Retinal pigment epithelial cell (primary cell): Measurements from ENCODE around the gene KIF26A.

Experiments used
- DNase-seq: peaks from one replicate; pipeline ENCODE4 v3.0.0-alpha.2; 2010; ENCODE audit warnings: low read depth
- H3K4me3 ChIP-seq: 2 replicates; pipeline ENCODE4 v1.5.1; 2011; ENCODE audit warnings: mild to moderate bottlenecking, low read length, control low read depth, moderate library complexity
- TF ChIP-seq, protein P1 (sequence below): conservative IDR thresholded peaks from 2 replicates; pipeline ENCODE4 v1.5.1; 2011; ENCODE audit warnings: low read depth, low read length, control low read depth, inconsistent platforms

KIF26A gene

DNA sequence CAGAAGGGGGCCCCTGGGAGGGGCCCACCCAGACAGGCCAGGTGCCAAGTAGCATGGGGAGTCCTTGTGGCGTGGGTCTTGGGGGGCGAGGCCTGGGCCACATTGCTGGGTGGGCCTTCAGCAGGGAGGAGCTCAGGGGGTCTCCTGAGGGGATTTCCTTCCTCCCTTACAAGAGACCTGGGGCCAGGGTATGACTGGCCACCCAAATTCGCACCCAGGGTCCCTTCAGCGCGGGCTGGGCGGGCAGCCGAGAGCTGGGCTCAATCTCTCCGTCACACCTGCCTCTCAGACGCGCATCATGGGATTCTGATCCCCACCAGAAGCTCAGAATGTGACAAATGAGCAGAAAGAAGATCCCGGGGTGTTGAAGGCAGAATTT, 72.4 kb downstream of the KIF26A start:
- no peak for DNase-seq
- TF ChIP-seq, protein P1, sequence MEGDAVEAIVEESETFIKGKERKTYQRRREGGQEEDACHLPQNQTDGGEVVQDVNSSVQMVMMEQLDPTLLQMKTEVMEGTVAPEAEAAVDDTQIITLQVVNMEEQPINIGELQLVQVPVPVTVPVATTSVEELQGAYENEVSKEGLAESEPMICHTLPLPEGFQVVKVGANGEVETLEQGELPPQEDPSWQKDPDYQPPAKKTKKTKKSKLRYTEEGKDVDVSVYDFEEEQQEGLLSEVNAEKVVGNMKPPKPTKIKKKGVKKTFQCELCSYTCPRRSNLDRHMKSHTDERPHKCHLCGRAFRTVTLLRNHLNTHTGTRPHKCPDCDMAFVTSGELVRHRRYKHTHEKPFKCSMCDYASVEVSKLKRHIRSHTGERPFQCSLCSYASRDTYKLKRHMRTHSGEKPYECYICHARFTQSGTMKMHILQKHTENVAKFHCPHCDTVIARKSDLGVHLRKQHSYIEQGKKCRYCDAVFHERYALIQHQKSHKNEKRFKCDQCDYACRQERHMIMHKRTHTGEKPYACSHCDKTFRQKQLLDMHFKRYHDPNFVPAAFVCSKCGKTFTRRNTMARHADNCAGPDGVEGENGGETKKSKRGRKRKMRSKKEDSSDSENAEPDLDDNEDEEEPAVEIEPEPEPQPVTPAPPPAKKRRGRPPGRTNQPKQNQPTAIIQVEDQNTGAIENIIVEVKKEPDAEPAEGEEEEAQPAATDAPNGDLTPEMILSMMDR, result no peak
- H3K4me3 ChIP-seq, result no peak overlapping the region

DNA sequence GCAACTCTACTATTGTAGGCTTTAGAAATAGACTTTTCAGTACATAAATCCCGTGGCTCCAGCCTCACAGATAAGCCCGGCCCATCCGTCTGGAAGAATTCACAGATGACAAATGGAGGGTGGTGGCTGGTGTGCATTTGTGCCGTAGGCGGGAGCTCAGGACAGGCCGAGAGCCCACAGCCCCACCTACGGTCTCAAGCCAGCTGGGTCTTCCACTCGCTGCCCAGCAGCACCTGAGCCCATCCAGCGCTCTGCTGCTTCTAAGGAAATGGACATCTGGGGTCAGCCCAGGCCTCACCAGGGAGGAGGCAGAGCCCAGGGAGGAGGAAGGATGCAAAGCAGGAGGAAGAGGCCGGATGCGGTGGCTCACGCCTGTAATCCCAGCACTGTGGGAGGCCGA, 72.8 kb downstream of the KIF26A start:
- TF ChIP-seq, protein P1, result no peak
- DNase-seq, result no peak
- no peak overlapping the region for H3K4me3 ChIP-seq

DNA sequence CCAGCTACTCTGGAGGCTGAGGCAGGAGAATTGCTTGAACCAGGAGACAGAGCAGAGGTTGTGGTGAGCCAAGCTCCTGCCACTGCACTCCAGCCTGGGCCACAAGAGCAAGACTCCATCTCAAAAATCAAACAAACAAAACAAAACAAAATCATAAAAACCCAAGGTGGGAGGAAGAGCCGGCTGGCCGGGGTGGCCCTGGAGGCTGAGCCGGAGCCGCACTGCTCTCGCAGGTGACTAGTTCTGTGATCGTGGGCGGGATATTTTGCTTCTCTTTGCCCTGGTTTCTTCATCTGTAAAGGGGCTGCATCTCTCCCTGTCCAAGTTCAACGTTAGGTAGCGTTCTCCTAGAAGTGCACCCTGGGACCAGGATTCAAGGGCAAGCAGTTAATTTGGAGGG, 73.4 kb downstream of the KIF26A start:
- no peak for DNase-seq
- TF ChIP-seq, protein P1, result no peak
- no peak overlapping the region for H3K4me3 ChIP-seq

DNA sequence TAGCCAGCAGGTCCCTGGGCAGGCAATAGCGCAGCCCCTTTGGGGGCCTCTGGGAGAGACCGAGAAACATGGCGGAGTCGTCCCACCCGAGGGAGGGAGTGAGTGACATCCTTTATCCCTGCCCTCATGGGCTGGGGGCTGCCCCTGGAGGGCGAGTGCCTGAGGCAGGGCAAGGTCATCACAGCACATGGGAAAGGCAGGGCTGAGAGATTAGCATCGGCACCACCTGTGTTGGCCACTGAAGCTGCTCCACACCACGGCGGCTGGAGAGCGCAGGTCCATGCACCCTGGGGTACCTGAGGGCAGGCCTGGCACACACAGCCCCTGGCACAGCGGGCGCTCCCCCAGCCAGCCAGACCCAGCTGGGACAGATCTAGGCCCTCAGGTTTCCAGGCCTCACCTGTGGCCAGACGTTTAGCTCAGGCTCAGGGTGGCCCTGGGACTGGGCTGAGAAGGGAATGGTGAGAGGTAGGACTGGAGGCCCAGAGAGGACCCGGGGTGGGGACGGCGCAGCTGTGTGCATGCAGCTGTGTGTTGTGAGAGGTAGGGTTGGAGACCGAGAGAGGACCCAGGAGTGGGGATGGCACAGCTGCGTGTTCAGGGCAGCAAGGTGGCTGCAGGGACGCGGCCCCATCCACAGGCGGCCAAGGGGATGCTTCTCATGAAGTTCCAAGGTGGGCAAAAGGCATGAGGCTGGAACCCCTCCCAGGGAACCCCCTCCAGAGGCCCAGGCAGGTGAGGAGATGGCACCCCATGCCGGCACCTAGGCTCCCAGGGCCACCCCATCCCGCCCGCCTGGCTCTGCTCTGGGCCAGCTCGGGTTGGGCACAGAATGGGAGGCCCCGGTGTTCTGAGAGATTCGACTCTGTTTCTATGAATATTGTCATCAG, 74.1 kb downstream of the KIF26A start:
- H3K4me3 ChIP-seq, result no peak overlapping the region
- TF ChIP-seq, protein P1, result no peak
- DNase-seq, result no peak

DNA sequence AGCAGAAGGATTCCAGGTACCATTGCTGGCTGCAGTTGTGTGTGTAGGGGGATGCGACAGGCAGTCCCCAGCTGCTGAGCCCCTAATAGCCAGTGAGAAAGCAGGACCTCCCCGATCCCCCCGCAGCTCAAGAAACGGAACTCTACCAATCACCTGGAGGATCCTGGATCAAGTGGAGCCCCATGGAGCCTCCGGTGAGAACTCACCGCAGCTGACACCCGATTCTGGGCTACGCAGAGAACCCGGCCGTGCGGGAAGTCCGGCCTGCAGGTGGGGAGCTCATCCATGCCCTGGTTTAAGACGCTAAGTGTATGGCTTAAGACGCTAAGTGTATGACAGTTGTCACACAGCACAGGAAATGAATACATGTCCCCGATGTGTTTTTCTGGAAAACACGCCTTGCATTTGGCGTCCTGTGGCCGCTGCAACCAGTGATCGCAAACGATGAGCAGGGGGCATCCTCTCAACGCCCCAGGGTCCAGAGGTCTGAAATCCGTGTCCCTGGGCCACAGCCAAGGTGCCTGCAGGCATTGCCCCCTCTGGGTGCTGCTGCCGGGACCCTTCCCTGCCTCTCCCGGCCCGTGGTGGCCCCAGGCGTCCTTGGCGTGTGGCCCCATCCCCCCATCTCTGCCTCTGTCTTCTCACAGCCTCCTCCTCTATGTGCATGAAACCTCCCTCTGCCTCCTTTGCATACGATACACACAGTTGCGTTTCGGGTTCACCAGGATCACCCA, 75.1 kb downstream of the KIF26A start:
- TF ChIP-seq, protein P1, result no peak
- H3K4me3 ChIP-seq, result no peak overlapping the region
- DNase-seq, result no peak

DNA sequence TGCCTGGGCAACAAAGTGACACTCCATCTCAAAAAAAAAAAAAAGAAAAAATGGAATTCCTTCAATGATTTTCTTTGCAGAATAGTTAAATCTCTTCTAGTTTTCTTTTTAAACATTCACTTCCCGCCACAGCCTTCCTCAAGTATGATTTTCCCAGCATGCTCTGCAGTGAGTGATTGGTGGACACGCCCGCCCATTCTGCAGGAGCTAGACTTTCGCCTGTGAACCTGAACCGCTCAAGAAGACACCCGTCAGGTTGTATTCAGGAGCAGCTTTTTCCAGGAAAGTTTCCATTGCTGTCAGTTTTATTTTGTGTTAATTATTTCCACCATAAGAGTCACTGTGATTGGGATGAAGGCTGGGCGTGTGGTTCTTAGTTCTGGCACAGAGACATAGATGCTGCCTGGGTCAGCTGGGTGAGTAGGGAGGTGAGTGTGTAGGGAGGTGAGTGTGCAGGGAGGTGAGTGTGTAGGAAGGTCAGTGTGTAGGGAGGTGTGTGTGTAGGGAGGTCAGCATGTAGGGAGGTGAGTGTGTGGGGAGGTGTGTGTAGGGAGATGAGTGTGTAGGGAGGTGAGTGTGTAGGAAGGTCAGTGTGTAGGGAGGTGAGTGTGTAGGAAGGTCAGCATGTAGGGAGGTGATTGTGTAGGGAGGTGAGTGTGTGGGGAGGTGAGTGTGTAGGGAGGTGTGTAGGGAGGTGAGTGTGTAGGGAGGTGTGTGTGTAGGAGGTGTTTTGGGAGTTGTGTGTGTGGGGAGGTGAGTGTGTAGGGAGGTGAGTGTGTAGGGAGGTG, 76.2 kb downstream of the KIF26A start:
- TF ChIP-seq, protein P1, result no peak
- no peak for DNase-seq
- no peak overlapping the region for H3K4me3 ChIP-seq
